Measurements from ENCODE around the gene PTH2R.
"Not testable (repeated sequence)": the region's sequence is repeated elsewhere in the genome, so short reads cannot be mapped to it uniquely, and the experiment has no call there.

Gene PTH2R

GRCh38 chr2:208490492-208490891 lies 83.9 kb downstream of the PTH2R start:
- DNase-seq: no peak

- DNase-seq: no peak
These were observed 85.0 kb downstream of the PTH2R start for GRCh38 chr2:208491641-208492040.

GRCh38 chr2:208492069-208492468 lies 85.5 kb downstream of the PTH2R start:
- DNase-seq: no peak

GRCh38 chr2:208493186-208493585 lies 86.6 kb downstream of the PTH2R start:
- DNase-seq: no peak

- no peak for DNase-seq
These were observed 89.5 kb downstream of the PTH2R start for GRCh38 chr2:208496129-208496528.

GRCh38 chr2:208501206-208501605 lies 94.6 kb downstream of the PTH2R start:
- no peak for DNase-seq

GRCh38 chr2:208502288-208502687 lies 95.7 kb downstream of the PTH2R start:
- DNase-seq: no peak

- DNase-seq: not testable (repeated sequence)
These were observed 98.8 kb downstream of the PTH2R start for GRCh38 chr2:208505365-208505764.

GRCh38 chr2:208509586-208509985 lies 103.0 kb downstream of the PTH2R start:
- no peak for DNase-seq

- DNase-seq: no peak
These were observed 104.4 kb downstream of the PTH2R start for GRCh38 chr2:208511016-208511415.

- DNase-seq: no peak
These were observed 105.0 kb downstream of the PTH2R start for GRCh38 chr2:208511573-208511972.

- DNase-seq: no peak
These were observed 108.5 kb downstream of the PTH2R start for GRCh38 chr2:208515099-208515498.

- DNase-seq: not testable (repeated sequence)
These were observed 116.5 kb downstream of the PTH2R start for GRCh38 chr2:208523069-208523468.

- DNase-seq: not testable (repeated sequence)
These were observed 118.6 kb downstream of the PTH2R start for GRCh38 chr2:208525165-208525564.

- no peak for DNase-seq
These were observed 123.2 kb downstream of the PTH2R start for GRCh38 chr2:208529796-208530195.

GRCh38 chr2:208531361-208531760 lies 124.8 kb downstream of the PTH2R start:
- DNase-seq: no peak

- not testable (repeated sequence) for DNase-seq
These were observed 129.0 kb downstream of the PTH2R start for GRCh38 chr2:208535578-208535977.

- no peak for DNase-seq
These were observed 134.9 kb downstream of the PTH2R start for GRCh38 chr2:208541461-208541988.

- DNase-seq: no peak
These were observed 135.4 kb downstream of the PTH2R start for GRCh38 chr2:208541989-208542464.

GRCh38 chr2:208542465-208543041 lies 136.0 kb downstream of the PTH2R start:
- no peak for DNase-seq

Data from CD4-positive, alpha-beta T cell treated with Interleukin-15 for 1 hour (primary cell).